SK-N-SH (cell line): Measurements from ENCODE around the gene DTNBP1.

Source experiments
- FOXM1 ChIP-seq: IDR thresholded peaks from 2 replicates; pipeline ENCODE4 v1.4.0; 2012; ENCODE audit warnings: low read depth, mild to moderate bottlenecking
- GABPA ChIP-seq: IDR thresholded peaks from 2 replicates; pipeline ENCODE4 v1.4.0; 2012; ENCODE audit warnings: low read depth, mild to moderate bottlenecking
- MAX ChIP-seq: IDR thresholded peaks from 2 replicates; pipeline ENCODE4 v1.4.0; 2012; ENCODE audit warnings: low read depth
- POLR2AphosphoS5 ChIP-seq: IDR thresholded peaks from 2 replicates; pipeline ENCODE4 v1.6.1; 2012; ENCODE audit warnings: low read depth, low read length
- REST ChIP-seq: IDR thresholded peaks from 2 replicates; pipeline ENCODE4 v1.6.1; 2012; ENCODE audit warnings: mild to moderate bottlenecking, low read depth, low read length, moderate library complexity
- RFX5 ChIP-seq: IDR thresholded peaks from 2 replicates; pipeline ENCODE4 v1.6.1; 2012; ENCODE audit warnings: mild to moderate bottlenecking, improper control_type of control experiment, low read length
- SMC3 ChIP-seq: IDR thresholded peaks from 2 replicates; pipeline ENCODE4 v1.6.1; 2012; ENCODE audit warnings: low read depth, low read length, improper control_type of control experiment
- TF ChIP-seq, protein P1 (sequence below): fragments of 200-600 bp; sonication (generic); IDR thresholded peaks from 2 replicates; pipeline ENCODE4 v1.6.1; 2017; ENCODE audit warnings: antibody characterized with exemption, mild to moderate bottlenecking, moderate library complexity

DNA sequence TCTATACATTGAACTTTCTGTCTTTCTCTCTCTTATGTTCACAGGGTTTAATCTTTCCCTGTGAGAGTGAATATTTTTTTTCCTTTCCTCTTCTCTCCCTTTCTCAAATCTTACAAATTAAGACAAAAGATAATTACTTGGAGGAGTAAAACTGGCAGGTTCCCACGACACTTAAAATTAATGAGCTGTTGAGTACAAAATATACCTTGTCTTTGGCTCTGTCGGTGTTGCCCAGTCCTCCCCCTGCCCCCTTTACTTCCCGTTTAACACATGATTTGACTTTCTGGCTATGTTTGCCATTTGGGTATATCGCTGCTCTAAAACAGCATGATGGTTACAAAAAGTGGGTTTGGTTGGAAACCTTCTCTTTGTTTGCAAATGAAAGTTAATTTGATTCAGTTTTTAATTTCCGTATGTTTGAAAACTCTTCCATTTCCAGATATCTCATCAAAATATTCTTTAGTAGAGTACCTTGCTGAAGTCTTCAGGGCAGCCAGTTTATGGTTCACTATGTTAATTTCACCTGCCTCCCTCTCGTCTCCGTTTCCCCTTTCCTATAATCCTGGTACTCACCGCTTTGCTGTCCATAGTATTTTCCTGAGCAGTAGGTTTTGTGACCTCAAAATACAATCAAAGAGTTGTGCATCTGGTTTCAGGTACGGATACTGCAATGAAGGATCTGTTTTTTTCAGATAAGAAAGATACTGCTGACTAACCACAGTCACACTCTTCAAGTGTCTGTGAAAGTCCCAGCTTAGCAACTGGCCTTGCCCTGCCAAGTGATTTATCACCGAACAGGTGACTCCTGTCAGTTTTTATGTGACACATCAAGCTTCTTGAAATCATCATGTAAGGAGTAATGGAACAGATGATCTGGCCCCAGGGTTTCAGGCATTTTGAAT, 181.2 kb downstream of the DTNBP1 start:
- TF ChIP-seq, protein P1, sequence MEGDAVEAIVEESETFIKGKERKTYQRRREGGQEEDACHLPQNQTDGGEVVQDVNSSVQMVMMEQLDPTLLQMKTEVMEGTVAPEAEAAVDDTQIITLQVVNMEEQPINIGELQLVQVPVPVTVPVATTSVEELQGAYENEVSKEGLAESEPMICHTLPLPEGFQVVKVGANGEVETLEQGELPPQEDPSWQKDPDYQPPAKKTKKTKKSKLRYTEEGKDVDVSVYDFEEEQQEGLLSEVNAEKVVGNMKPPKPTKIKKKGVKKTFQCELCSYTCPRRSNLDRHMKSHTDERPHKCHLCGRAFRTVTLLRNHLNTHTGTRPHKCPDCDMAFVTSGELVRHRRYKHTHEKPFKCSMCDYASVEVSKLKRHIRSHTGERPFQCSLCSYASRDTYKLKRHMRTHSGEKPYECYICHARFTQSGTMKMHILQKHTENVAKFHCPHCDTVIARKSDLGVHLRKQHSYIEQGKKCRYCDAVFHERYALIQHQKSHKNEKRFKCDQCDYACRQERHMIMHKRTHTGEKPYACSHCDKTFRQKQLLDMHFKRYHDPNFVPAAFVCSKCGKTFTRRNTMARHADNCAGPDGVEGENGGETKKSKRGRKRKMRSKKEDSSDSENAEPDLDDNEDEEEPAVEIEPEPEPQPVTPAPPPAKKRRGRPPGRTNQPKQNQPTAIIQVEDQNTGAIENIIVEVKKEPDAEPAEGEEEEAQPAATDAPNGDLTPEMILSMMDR: no peak
- no peak for TF ChIP-seq POLR2AphosphoS5
- no peak for TF ChIP-seq RFX5
- no peak for TF ChIP-seq REST
- TF ChIP-seq FOXM1: no peak
- TF ChIP-seq SMC3: no peak
- TF ChIP-seq MAX: no peak
- TF ChIP-seq GABPA: no peak
